Measurements from ENCODE around the gene SGCA.

SGCA gene

DNA sequence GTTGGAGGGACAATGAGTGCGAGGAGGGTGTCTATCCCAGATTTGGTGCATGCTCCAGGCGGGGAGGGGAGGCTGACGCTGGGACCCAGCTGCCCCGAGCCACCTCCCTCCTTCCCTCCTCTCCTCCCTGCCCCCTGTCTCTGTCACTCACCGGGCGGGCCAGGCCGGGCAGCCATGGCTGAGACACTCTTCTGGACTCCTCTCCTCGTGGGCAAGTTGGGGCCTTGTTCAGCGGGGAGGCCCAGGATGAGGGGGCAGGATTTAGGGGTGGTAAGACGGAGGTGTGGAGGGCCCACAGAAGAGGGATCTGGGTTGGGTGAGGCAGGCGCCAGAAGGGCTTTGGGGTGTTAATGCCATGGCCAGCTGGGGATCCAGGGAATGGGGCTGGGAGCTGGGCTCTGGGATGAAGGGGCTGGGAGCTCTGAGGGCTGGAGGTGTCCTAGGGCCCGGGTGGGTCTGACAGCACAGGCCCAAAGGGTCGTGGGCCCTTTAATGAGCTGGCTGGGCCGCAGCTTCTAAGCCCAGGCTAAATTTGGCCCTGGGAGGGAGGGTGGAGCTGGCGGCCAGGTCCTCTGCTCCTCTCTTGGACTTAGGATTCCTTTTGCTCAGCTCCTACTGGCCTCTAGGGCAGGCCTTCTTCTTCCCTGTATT lies at the start of gene SGCA:
SGCA (plus strand) TSS at position 139 of the 651 bp plus-strand sequence; CDS start at position 175, 36 bp downstream.
- DNase-seq, result no peak

DNA sequence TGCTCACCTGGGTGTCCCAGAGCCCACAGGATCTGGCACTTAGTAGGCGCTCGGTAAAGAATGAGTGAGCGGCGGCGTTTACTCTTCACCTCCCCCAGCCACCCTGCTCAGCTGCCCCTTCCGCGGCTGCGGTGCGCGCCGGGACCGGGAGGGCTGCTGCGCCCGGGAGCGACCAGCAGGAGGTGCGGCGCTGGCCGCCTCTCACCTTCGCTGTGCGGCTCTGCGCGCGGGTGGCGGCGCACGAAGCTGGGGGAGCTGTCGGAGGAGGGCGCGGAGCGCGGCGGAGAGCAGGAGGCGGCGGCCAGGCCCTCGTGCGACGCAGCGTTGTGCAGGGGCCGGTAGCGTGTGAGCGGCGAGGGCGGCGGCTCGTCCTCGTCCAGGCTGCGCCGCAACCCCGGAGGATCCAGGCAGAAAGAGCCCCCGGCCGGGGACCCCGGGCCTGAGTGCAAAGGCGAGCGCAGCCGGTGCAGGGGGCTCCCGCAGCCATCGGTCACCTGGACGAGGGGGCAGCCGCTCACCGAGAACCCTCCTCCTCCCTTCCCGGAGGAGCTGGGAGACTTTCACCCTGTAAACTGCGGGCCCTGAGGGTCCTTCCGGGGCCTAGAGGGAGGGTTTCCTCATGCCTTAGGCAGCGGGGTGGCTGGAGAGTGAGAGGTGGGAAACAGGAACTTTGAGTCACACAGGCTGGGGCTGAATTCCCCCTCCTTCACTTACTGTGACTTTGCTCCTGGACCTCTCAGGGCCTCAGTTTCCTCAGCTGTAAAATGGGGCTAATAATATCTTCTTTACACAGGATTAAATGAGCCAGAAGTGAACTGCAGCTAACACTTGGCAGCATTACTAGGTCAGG lies 48.4 kb upstream of the SGCA start:
- DNase-seq, result peak; percentile 54

DNA sequence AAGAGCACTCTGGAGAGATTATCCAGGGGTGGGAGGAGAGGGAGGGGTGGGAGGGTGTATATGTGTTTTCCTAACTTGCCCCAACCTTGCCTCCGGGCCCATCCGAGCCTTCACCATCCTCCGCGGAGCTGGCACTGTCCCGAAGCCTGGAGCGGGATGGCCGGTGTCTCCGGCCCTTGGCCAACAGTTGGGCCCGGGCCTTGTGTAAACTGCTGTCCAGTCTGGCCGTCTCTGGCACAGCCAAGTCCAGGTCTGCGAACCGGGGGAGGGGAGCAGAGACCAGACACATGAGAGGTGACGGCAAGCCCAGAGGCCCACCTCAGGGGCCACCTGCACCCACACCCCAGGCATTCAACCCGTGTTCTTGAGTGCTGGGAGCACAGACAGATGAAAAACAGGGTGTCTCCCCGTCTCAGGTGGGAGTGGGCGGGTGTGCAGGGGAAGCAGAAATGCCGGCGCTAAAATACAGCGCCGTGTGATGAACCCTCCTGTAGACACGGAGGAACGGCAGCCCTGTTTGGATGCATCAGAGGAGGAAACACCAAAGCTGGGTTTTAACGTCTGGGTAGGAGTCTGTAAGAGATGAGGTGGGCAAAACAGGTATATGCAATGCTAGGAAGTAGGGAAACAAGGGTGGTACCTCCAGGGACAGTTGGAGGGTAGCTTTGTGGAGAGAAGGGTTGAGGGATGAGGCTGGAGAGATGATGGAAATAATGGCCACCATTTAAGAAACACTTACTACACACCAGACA lies 47.6 kb upstream of the SGCA start:
- DNase-seq, result no peak

DNA sequence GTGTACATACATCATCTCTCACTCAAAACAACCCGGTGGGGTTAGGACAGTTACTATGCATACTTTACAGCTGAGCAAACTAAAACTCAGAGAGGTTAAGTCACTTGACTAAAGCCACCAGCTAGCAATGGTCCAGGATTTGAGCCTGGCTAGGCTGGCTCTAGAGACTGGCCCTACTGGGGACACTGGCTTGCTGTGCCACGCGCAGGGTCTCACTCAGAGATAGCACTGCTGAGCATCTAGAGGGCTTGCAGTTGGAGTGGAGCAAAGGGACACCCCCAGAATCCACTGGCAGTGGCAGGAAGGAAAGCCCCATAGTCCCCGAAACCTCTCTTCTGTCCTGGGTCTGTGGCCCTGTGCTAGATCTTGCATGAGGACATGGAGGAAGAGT lies 47.0 kb upstream of the SGCA start:
- DNase-seq, result no peak

DNA sequence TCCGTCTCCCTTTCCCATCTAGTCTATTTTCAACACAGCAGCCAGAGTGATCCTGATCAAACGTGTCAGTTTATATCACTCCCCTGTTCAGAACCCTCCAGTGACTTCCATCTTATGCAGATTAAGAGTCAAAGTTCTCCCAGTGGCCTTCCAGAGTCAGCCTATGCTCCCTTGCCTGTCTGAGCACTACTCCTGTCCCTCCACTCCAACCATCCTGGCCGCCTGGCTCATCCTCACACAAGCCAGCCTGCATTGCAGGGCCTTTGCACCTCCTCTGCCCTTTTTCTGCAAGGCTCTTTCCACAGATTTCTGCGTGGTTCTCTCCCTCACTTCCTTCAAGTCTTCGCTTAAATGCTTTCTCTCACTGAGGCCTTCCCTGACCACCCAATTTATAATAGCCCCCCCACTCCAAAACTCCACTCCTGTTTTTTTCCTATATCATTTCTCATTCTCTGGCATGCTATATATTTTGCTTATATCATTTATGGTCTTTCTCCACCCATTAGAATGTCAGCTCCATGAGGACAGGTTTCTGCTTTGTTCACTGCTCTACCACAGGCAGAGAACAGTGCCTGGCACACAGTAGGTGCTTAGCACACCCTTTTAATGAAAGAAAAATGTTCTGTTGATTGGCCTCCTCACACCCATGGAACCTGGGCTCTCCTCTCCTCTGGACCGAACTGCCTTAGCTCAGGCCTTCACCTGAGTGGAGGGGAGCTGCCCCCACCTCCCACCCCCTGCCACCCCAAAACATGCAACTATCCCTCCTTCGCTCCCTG lies 45.1 kb upstream of the SGCA start:
- no peak for DNase-seq

GRCh38 chr17:50122945-50123344 lies 42.9 kb upstream of the SGCA start:
- no peak for DNase-seq

- no peak for DNase-seq
Measured at GRCh38 chr17:50123649-50124349, 42.0 kb upstream of the SGCA start.

- no peak for DNase-seq
Measured at GRCh38 chr17:50125420-50125997, 40.3 kb upstream of the SGCA start.

- no peak for DNase-seq
Measured at GRCh38 chr17:50127697-50128361, 38.0 kb upstream of the SGCA start.

- no peak for DNase-seq
Measured at GRCh38 chr17:50128441-50129352, 37.1 kb upstream of the SGCA start.

DNA sequence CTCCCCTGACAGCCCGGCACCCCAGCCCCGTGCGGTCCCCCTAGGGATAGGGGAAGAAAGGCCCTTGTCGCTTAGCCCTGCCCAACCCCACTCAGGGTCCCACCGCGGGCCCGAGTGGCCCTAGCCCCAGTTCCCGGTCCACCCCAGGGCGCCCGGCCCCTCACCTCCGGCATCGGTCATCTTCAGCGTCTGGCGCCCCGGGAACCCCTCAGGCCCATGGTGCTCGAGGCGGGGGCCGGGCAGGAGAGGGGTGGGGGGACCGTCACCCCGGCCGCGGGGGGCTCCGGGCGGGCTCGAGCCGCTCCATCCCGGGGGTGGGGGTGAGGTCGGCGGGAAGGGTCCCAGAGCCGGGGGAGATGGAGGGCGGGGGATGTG lies 36.5 kb upstream of the SGCA start:
- no peak for DNase-seq

GRCh38 chr17:50129728-50130558 lies 35.9 kb upstream of the SGCA start, which contains the start of gene SAMD14:
TSS of gene SAMD14 (minus strand) at chr17:50130160. CDS start at chr17:50124959, 5,201 bp downstream.
- DNase-seq, result peak; percentile 50

DNA sequence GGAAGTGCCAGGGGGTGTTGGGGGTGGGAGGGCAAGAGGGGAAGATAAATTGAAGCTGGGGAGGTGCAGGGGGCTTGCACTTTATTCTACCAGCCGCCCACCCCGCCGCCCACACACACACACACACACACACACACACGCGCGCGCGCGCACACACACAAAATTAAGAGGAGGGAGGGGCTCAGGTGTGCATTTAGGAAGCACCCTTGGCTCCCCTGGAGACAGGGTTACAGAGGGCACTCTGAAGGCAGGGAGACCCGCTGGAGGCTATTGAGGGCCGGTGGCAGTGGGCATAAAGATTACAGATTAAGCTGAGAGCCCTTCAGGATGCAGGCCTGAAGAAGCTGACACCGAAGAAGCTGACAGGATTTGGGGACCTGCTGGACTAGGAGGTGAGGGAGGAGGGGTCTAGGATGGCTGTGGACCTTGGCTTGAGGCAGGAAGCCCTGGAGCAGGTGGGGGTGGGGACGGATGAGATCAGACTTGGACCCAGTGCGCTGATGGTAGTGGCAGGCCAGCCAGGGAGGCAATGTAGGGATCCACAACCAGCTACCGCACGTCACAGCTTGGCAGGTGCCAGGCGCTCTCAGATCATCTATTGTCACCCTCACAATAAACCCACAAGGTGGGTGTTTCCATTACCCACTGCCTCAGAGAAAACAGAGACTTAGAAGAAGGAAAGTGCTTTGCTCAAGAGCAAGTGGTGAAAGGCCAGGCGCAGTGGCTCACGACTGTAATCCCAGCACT lies 35.1 kb upstream of the SGCA start:
- no peak for DNase-seq

GRCh38 chr17:50132104-50132794 lies 33.6 kb upstream of the SGCA start:
- no peak for DNase-seq

- DNase-seq, result no peak
Measured at GRCh38 chr17:50133028-50133768, 32.6 kb upstream of the SGCA start.

DNA sequence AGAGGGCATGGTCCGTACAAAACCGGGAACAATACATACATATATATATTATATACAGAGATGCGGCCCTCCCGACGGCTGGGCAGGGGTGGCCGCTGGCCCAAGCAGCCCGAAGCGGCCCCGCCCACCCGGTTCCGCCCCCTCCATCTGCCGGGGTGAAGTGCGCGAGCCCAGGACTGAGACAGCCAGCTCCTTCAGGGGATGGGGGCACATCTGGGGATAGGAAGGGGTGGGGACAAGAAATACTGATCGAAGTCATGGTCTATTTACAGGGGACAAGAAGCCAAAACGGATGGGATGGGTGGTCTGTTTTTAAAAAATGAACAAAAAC lies 32.1 kb upstream of the SGCA start:
- no peak for DNase-seq

All from activated effector memory CD4-positive, alpha-beta T cell treated with Interleukin-2 at 50 U/mL for 16 hours (primary cell).